GM19455 (cell line): Measurements from ENCODE around the gene EXOSC10.
"Not testable (repeated sequence)": the region's sequence is repeated elsewhere in the genome, so short reads cannot be mapped to it uniquely, and the experiment has no call there.

Experiments
- ATAC-seq: cut with Tn5 transposase; IDR thresholded peaks from one replicate; pipeline ENCODE4 v1.9.1; 2021; ENCODE audit not compliant: unreplicated experiment

EXOSC10 gene

GRCh38 chr1:11019358-11019757 lies 80.3 kb downstream of the EXOSC10 start:
- not testable (repeated sequence) for ATAC-seq
